ENCODE data around the gene ZNF213.

Gene ZNF213

DNA sequence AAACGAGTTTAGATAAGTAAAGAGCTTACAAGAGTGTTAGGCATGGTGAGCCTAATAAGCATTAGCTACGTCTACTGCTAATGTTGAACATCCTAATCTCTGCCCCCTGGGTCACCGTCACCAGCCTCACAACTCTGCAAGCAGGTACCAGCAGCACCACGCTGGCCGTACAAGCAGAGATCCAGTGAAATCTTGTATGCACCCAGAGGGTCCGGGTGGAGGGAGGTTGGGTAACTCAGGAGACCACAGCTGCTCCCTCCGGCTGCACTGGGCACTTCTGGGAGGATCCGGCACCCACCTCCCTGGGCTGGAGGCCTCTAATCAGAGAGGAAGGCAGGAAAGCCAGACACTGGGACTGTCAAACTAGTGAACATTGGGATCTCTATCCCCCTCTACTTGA, 44.8 kb downstream of the ZNF213 start:
- TF ChIP-seq, protein P1, sequence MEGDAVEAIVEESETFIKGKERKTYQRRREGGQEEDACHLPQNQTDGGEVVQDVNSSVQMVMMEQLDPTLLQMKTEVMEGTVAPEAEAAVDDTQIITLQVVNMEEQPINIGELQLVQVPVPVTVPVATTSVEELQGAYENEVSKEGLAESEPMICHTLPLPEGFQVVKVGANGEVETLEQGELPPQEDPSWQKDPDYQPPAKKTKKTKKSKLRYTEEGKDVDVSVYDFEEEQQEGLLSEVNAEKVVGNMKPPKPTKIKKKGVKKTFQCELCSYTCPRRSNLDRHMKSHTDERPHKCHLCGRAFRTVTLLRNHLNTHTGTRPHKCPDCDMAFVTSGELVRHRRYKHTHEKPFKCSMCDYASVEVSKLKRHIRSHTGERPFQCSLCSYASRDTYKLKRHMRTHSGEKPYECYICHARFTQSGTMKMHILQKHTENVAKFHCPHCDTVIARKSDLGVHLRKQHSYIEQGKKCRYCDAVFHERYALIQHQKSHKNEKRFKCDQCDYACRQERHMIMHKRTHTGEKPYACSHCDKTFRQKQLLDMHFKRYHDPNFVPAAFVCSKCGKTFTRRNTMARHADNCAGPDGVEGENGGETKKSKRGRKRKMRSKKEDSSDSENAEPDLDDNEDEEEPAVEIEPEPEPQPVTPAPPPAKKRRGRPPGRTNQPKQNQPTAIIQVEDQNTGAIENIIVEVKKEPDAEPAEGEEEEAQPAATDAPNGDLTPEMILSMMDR (IDR thresholded peaks at IDR 0.05): no peak

DNA sequence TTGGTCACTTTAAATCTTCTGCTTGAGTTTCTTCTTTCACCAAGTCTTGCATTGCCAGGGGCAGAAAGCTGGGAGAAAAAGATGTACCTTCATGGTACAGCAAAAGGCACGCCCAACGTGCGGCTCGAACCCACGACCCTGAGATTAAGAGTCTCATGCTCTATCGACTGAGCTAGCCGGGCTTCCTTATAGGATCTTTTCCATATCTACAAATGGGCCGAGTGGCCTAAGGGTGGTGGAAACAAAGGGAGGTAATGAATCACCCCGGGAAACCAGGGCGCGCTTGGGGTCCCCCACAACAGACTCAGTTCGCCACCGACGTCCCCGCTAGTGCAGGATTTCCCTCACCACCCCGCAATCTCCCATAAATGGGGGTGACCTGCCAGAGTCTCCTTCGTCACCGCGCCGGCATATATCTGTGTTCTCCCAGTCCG, 45.6 kb downstream of the ZNF213 start:
- TF ChIP-seq, protein P1 (IDR thresholded peaks at IDR 0.05): no peak

DNA sequence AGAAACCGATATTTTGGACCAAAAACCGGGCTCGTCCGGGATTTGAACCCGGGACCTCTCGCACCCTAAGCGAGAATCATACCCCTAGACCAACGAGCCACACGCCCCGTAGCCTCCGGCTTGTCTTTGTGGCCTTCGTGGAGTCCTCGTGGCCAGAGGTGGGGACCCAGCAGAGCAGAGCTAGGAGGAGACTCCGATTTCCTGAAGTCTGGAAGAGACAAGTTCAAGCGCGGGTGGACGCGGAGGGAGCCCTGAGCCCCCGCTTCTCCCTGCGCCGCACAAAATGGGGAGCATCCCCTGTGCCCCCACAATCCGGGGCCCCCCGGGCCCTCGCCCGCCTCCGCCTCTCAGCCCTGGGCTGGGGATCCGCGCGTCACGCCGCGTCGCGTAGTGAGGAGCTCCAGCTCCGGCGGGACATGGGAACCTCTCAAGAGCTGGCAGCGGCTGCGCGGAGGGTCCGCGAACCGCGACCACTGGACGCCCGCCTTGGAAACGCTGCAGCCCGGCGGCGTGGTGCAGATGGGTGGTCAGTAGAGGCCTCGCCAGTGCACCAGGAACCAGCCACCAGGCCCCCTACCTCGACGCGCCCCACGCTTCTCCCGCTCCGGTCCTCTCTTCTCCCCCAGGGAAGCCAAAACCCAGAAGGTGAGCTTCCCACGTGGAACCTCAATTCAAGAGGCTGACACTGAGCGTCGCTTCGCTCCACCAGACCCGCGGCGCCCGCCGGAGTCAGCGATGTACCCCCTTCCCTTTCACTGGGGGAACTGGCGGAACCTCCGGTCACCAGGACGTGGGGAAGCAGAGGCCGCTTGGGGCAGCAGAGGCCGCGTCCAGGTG, 48.0 kb downstream of the ZNF213 start:
- TF ChIP-seq, protein P1 (IDR thresholded peaks at IDR 0.05): peak; percentile 68

DNA sequence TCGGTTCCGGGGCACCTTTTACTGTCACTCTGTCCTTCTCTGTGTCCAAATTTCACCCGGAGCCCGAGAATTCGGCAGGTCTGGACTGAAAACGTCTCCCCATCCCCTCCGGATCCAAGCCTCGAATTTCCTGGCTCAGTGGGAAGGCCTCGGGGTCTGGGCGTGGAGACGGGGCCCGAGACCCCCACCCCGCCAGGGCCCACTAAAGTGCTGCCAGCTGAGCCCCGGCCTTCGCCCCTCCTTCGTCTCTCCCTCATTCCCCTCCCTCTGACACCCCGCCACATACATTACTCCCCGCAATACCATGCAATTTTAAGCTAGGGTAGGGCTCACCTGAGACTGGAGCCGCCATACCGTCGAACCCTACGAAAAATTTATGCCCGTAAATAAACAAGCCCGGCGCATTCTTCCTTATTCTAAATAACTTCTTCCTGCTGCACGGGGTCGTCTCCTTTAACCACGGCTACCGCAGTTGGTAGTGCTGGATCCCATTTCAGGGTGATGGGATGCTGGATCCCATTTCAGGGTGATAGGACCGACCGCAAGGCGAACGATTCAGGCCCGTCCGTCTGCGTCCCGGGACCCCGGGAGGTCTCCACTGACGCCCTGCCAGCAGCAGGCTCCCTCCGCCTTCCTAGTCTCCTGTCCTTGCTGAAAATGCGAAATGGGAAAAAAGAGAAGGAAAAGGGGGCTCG, 48.8 kb downstream of the ZNF213 start:
- TF ChIP-seq, protein P1 (IDR thresholded peaks at IDR 0.05): no peak

DNA sequence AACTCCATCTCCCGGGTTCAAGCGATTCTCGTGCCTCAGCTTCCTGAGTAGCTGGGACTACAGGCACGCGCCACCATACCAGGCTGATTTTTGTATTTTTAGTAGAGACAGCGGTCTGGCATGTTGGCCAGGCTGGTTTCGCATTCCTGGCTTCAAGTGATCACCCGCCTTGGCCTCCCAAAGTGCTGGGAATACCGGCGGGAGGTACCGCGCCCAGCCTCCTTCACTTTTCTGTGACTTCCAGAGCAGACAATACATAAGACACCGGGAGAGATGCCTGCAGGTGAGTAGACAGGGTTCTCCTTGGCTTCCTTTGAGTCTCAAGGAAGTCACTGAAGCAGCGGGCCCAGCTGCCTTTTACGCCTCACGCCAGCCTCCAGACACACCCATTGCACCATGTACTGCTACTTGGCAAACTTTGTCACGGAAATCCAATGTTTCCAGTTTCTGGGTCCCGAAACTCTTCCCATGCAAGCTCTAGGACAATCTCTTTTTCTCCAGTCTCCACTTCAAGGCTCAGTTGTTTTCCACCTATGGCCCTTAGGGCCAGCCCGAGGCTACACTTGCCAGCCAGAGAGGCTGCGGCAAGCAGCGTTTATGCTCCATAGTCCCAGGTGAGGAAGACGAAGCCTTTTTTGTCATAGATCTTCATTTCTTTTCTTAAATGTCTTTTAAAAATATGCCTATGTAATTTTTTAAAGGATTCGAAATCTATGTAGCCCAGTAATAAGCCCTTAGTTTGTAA, 52.3 kb downstream of the ZNF213 start:
- TF ChIP-seq, protein P1 (IDR thresholded peaks at IDR 0.05): no peak

DNA sequence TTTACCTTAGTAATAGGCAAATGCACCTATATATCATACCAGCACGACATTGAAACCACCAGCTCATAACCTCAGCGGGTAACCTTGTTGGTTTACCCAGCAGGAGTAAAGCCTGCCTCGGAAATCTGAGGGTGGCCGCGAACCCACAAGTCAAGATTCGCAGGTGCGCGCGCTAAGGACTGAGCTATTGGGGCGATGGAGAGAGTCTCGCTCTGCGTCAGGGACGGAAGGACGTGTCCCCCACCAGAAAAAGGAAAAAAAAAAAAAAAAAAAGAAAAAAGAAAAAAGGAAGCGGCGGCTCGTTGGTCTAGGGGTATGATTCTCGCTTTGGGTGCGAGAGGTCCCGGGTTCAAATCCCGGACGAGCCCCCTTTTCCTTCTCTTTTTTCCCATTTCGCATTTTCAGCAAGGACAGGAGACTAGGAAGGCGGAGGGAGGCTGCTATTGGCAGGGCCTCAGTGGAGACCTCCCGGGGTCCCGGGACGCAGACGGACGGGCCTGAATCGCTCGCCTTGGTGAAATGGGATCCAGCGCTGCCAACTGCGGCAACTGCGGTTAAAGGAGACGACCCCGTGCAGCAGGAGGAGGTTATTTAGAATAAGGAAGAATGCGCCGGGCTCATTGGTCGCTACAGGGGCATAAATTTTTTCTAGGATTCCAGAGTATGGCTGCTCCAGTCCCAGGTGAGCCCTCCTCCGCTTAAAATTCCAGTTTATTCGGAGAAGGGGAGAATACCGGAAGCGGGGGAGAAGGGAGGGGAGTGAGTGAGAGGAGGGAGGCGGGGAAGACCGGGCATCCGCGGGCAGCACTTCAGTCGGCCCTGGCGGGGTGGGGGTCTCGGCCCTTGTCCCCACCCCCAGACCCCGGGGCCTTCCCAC, 53.2 kb downstream of the ZNF213 start, which contains the start of gene OR1F1:
OR1F1 (plus strand) TSS at position 407 of the 877 bp plus-strand sequence.
- TF ChIP-seq, protein P1 (IDR thresholded peaks at IDR 0.05): no peak

DNA sequence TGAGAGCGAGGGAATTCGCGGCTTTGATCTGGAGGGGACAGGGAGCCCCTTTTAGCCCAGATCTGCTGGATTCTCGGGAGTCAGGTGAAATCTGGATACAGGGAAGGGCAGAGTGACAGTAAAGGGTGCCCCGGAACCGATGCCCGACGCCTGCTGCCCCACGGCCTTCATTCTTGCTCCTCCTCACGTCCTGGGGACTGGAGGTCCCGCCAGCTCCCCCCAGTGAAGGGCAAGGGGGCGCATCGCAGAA, 53.8 kb downstream of the ZNF213 start:
- TF ChIP-seq, protein P1 (IDR thresholded peaks at IDR 0.05): no peak
